Measurements from ENCODE around the gene XPO4.

Gene XPO4

DNA sequence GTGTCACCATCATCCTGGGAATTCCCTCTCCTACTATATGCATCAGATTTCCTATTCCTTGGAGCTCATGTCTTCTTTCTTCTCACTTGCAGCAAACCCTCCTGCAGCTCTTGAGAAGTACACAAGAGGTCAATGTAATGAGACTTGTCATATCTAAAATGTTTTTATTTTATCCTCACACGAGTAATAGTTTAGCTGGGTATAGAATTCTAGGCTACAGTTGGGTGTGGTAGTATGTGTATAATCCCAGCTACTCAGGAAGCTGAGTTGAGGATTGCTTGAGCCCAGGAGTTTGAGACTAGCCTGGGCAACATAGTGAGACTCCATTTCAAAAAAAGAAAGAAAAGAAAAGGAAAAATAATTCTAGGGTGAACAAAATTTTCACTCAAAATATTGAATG is 153.2 kb downstream of the XPO4 start:
- TF ChIP-seq TAF1 (IDR thresholded peaks at IDR 0.05; ENCODE audit: borderline replicate concordance, insufficient read depth, low read length) (no peak), FOXP2 (optimal IDR thresholded peaks at IDR 0.05; ENCODE audit: borderline replicate concordance, extremely low read depth, extremely low read length, insufficient read depth) (no peak), POLR2AphosphoS5 (IDR thresholded peaks at IDR 0.05; ENCODE audit: low read depth, low read length) (no peak), SIN3A (IDR thresholded peaks at IDR 0.05; ENCODE audit: borderline replicate concordance, insufficient read depth, low read length) (no peak)
- TF ChIP-seq, protein P1, sequence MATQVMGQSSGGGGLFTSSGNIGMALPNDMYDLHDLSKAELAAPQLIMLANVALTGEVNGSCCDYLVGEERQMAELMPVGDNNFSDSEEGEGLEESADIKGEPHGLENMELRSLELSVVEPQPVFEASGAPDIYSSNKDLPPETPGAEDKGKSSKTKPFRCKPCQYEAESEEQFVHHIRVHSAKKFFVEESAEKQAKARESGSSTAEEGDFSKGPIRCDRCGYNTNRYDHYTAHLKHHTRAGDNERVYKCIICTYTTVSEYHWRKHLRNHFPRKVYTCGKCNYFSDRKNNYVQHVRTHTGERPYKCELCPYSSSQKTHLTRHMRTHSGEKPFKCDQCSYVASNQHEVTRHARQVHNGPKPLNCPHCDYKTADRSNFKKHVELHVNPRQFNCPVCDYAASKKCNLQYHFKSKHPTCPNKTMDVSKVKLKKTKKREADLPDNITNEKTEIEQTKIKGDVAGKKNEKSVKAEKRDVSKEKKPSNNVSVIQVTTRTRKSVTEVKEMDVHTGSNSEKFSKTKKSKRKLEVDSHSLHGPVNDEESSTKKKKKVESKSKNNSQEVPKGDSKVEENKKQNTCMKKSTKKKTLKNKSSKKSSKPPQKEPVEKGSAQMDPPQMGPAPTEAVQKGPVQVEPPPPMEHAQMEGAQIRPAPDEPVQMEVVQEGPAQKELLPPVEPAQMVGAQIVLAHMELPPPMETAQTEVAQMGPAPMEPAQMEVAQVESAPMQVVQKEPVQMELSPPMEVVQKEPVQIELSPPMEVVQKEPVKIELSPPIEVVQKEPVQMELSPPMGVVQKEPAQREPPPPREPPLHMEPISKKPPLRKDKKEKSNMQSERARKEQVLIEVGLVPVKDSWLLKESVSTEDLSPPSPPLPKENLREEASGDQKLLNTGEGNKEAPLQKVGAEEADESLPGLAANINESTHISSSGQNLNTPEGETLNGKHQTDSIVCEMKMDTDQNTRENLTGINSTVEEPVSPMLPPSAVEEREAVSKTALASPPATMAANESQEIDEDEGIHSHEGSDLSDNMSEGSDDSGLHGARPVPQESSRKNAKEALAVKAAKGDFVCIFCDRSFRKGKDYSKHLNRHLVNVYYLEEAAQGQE (IDR thresholded peaks at IDR 0.05; ENCODE audit: insufficient read depth in 1 of 2, low read depth in 2 of 2, low read length in 2 of 2), result no peak

- TF ChIP-seq, protein P1 (IDR thresholded peaks at IDR 0.05; ENCODE audit: insufficient read depth in 1 of 2, low read depth in 2 of 2, low read length in 2 of 2), result no peak
- TF ChIP-seq FOXP2 (optimal IDR thresholded peaks at IDR 0.05; ENCODE audit: borderline replicate concordance, extremely low read depth, extremely low read length, insufficient read depth), result no peak
- no peak for TF ChIP-seq POLR2AphosphoS5 (IDR thresholded peaks at IDR 0.05; ENCODE audit: low read depth, low read length)
- TF ChIP-seq SIN3A (IDR thresholded peaks at IDR 0.05; ENCODE audit: borderline replicate concordance, insufficient read depth, low read length), result no peak
- TF ChIP-seq TAF1 (IDR thresholded peaks at IDR 0.05; ENCODE audit: borderline replicate concordance, insufficient read depth, low read length), result no peak
These were observed 162.5 kb downstream of the XPO4 start for GRCh38 chr13:20740021-20740420.

DNA sequence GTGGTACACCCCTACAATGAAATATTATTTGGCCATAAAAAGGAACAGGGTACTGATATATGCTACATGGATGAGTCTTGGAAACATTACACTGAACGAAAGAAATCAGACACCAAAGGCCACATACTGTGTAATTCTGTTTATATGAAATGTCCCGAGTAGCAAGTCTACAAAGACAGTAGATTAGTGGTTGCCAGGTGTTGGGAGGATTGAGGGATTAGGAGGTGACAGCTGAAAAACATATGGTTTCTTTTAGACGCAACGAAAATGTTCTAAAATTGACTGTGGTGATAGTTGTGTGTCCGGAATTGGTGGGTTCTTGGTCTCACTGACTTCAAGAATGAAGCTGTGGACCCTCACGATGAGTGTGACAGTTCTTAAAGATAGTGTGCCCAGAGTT is 163.9 kb downstream of the XPO4 start:
- TF ChIP-seq, protein P1 (IDR thresholded peaks at IDR 0.05; ENCODE audit: insufficient read depth in 1 of 2, low read depth in 2 of 2, low read length in 2 of 2), result no peak
- TF ChIP-seq TAF1 (IDR thresholded peaks at IDR 0.05; ENCODE audit: borderline replicate concordance, insufficient read depth, low read length) (no peak), SIN3A (IDR thresholded peaks at IDR 0.05; ENCODE audit: borderline replicate concordance, insufficient read depth, low read length) (no peak), POLR2AphosphoS5 (IDR thresholded peaks at IDR 0.05; ENCODE audit: low read depth, low read length) (no peak), FOXP2 (optimal IDR thresholded peaks at IDR 0.05; ENCODE audit: borderline replicate concordance, extremely low read depth, extremely low read length, insufficient read depth) (no peak)

DNA sequence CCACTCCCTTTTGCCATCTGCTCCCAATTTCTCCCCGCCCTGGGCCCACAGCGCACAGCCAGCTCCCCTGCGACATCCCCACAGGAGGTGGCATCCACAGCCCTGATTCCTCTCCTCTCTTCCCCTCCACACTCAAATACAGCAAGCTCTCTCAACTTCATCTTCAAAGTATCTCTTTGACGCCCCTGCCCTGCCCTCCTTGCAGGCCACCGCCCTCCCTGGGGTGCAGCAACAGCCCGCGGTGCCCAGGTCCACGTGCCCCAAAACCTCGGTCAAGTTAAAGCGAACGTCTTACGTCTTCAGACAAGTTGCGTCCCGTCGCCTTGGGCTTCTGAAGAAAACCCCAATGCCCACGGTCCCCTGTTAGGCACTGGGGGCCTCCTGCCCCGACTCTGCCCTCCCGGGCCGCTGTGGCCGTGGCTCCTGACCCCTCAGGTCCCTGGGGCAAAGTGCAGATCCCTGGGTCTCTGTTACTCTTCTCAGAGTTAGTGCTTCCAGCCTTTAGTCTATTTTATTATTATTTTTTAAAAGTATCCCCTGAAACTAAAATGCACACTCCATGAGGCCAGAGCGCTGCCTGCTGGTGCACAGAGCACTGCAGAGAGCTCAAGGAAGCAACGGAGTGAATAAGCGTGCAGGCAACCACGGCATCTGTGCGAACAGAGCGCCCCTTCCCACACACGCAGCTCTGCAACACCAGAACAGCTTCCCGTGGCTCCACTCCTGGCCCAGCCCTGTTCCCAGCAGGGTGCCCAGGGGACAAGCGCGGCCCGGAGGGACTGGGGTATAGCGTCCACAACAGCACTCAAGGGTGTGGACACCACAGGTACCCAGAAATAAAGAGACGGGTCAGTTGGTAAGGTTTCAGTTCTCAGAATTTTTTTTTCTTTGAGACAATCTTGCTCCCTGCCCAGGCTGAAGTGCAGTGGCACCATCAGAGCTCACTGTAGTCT is 172.6 kb downstream of the XPO4 start:
- no peak for TF ChIP-seq SIN3A (IDR thresholded peaks at IDR 0.05; ENCODE audit: borderline replicate concordance, insufficient read depth, low read length)
- TF ChIP-seq FOXP2 (optimal IDR thresholded peaks at IDR 0.05; ENCODE audit: borderline replicate concordance, extremely low read depth, extremely low read length, insufficient read depth), result no peak
- TF ChIP-seq, protein P1 (IDR thresholded peaks at IDR 0.05; ENCODE audit: insufficient read depth in 1 of 2, low read depth in 2 of 2, low read length in 2 of 2), result no peak
- TF ChIP-seq POLR2AphosphoS5 (IDR thresholded peaks at IDR 0.05; ENCODE audit: low read depth, low read length), result no peak
- no peak for TF ChIP-seq TAF1 (IDR thresholded peaks at IDR 0.05; ENCODE audit: borderline replicate concordance, insufficient read depth, low read length)
